NCI-H82 (cell line): ENCODE results near the gene CPNE2.
"Not testable (repeated sequence)": the region's sequence is repeated elsewhere in the genome, so short reads cannot be mapped to it uniquely, and the experiment has no call there.

ENCODE experiments used
- DNase-seq: peaks from one replicate; lab custom pipeline; 2025; lab: John Stamatoyannopoulos, UW

CPNE2 gene

DNA sequence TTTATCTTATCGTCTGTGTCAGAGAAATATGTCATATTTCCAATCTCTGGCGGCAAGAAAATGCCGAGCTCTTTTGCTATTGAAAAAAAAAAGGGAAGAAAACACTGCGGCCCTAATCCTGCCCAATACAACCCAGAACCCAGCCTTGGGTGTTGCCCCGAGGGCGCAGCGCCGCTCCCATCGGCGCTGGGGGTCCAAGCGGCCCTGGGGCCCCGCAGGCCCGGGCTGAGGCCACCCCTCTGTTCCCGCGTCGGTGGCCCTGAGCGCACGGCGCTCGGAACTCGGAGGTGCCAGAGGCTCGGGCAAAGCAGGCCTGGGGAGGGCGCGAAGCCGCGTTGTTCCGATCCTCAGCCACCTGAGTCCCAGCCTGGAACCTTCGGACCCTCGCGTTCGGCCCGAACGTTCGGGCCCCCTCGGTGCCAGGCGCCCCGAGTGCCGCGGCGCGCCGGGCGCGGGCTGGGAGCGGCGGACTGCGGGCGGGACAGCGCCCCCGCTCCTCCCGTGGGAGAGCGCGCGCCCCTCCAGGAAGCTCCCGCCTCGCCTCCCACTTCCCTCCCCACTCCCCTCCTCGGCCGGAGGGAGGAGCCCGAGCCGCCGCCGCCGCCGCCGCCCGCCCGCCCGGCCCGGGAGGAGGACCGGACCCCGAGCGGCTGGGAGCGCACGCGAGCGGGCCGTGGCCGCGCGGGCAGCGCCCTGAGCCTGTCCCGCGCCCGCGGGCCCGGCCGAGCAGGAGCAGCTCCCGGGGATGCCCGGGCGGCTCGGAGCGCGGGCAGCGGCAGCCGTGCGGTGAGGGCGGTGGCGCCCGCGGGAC, at the start of gene CPNE2:
Gene CPNE2 (plus strand): TSS at position 609 of the 811 bp plus-strand sequence. CDS start 18,160 bp downstream, outside the sequence.
- DNase-seq, result peak; percentile 71

DNA sequence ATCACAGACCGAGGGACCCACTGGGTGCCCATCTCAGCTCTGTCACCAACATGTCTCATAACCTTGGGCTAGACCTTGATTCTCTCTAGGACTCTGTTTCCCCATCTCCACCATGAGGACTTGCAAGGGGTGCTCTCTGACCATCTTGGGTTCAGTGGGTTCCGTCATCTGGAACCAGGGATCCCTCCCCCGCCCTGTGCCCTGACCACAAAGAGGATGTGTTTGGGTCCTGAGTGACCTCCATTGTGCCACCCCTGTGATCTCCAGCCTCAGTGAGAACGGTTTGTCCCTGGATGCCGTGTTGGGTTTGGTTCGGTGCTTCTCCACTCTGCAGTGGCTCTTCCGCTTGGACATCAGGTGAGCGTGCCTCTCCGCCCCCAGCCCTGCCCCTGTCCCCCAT, 49.1 kb upstream of the CPNE2 start:
- DNase-seq, result no peak

DNA sequence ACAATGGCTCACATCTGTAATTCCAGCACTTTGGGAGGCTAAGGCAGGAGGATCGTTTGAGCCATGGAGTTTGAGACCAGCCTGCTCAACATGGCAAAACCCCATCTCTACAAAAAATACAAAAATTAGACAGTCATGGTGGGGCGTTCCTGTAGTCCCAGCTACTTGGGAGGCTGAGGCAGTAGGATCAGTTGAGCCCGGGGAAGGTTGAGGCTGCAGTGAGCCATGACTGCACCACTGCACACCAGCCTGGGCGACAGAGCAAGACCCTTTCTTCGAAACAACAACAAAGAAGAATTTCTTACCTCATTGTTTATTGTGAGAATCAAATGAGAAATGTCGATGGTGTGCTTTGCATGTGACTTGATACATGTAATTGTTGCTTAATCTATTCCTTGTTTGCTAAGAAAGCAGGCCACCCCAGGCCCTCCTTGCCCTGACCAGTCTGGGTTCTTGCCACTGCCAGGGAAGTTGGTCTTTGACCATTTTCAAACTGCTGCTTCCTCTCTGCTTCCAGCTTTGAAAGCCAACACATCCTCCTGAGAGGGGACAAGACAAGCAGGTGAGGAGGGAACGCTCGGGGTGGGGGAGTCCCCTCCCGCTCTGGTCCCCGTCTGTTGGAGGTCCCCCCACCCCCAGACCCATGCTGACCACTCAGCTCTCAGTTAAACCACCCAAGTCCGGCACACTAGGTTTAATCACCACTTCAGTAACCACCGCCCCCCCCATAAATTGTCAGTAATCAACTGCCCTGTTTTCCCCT, 47.3 kb upstream of the CPNE2 start:
- no peak for DNase-seq

DNA sequence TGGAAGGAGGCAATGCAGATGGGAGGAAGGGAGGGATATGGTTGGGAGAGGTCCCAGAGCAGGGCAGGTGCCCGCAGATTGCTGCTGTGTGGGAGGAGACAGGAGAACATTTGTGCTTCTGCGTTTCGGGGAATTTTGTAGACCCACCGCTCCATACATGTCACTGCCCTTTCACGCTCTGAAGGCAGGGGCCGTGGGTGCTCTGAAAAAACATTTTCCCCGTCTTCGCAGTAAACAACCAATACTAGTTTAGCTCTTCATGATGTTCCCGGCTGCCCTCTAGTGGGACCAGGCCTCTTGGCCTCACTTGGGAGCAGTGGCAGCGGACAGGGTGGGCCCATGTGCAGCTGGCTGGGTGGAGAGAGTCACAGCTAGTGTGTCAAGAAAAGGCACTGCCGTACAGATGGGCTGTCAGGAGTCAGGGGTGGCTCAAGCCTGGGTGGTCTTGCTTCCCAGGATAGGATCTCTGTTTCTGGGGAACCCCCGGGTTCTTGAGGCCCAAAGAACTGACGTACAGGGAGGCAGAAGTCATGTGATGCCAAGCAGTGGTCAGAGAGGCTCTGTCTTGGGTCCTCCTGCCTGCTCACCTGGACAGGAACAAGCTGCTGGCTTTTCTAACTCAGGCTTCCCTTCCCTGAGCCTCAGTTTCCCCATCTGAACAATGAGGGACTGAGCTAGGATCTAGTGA, 46.5 kb upstream of the CPNE2 start:
- DNase-seq, result peak; percentile 73

DNA sequence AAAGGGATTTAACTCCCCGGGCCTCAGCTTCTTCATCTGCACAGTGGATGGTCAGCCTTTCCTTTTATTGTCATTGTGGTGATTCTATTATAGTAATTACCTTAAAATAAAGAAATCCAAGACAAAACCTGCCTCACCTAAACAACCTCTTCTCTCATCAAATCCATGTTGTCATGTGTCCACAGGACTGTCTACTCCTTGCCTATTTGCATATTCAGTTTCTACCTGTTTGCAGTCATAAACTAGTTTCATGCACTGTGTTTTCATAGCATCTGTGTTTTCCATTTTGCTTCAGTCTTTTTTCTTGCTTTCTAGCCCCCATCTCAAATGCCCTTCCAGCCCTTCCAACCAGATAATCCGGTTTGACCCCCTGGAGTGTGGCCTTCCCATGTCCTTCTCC, 44.3 kb upstream of the CPNE2 start:
- no peak for DNase-seq

DNA sequence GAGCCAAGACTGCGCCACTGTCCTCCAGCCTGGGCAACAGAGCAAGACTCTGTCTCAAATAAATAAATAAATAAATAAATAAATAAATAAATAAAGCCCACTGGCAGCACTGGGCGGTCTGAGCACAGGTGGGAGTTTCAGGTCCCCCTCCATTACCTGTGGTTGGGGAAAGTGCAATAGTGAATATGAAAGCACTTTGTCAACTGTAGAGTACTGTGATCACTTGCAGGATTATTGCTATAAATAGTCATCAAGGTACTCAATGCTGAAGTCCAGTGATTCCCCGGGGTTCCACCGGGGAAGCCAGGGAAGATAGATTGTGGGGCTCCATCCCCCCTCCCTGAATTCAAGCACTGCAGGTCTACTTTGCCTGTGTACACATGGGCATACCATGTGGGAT, 42.7 kb upstream of the CPNE2 start:
- DNase-seq, result no peak

DNA sequence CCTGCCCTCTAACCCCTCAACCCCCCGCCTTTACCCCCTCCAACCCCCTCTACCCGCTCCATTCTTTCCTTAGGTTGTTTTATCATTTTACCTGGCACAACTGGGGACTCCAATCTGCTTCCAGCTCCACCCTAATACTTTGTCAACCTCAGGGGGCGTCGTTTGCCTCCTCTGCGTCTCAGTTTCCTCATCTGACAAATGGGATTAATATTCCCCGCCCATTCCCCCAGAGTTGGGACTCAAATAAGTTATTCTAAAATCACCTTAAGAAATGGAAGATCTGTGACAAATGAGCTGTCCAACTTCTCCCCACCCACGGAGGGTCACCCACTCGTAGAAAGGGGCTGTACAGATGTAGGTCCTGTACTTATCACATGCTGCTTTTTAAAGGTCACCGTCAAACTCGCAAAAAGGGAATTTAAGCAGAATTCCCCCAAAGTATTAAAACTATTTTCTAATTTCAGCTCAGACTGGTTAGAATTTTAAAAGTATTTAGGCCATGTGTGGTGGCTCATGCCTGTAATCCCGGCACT, 40.6 kb upstream of the CPNE2 start:
- DNase-seq, result no peak

DNA sequence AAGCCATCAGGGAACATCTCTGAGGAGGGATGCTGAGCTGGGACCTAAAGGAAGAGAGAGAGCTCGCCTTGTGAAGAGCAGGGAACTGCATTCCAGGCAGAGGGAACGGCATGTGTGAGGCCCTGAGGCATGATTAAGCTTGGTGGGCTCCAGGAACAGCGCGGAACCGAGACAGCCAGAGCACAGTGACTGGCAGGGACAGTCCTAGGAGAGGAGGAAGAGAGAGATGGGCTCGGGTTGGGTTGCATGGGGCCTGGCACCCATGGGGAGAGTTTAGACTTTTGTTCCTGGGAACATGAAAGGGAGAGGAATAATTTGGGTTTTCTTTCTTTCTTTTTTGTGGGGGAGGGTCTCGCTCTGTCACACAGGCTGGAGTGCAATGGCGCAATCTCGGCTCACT, 39.2 kb upstream of the CPNE2 start:
- DNase-seq, result no peak

DNA sequence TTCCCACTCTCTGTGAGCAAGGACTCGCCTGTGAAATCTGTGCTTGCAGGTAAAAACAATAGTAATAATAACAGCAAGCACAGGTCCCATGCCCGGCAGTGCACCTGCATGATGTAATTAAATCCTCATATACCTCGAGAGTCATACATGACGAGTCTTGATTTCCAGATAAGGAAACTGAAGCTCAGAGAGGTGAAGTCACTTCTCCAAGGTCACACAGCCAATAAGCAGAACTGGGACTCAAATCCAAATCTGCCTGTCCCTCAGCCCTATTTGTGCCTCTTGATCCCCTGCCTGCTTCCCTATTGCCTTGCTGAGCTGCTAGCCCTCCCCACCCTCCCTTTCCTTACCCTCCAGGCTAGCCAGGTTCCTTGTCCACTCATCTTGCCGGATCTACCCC, 38.0 kb upstream of the CPNE2 start:
- DNase-seq, result no peak

DNA sequence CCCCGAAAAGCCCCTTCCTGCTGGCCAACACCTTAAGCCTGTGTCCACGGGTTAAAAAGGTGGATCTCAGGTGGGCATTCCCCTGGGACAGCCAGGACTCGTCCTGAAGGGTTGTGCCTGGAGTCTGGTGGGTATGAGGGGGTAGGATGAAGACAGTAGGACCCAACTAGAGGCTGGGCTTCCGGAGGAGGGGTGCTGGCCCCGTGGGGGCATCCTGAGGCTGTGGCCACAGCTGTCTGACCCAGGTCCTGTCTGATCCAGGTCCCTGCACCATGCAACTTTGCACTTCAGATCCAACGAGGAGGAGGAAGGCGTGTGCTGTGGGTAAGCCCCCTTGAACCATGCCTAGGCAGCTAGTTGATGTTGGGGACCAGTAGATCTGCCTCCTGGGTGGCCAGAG, 37.6 kb upstream of the CPNE2 start:
- no peak for DNase-seq

DNA sequence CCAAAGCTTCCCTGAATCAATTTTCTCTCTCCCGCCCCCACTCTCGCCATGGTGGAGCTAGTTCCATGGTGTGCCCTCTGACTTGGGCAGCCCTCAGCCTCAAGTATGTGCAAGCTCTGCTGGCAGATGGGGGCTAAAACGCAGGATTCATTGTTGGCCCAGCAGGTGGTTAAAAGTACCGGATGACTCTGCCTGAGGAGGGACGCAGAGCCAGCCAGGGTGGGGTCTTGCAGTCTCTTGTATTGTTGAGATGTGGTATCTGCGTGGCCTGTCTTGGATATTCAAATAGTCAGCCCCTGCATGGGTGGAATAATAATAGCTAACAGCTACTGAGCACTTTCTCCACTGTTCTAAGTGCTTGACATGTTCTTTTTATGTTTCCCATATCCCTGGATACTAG, 36.7 kb upstream of the CPNE2 start:
- DNase-seq, result no peak

DNA sequence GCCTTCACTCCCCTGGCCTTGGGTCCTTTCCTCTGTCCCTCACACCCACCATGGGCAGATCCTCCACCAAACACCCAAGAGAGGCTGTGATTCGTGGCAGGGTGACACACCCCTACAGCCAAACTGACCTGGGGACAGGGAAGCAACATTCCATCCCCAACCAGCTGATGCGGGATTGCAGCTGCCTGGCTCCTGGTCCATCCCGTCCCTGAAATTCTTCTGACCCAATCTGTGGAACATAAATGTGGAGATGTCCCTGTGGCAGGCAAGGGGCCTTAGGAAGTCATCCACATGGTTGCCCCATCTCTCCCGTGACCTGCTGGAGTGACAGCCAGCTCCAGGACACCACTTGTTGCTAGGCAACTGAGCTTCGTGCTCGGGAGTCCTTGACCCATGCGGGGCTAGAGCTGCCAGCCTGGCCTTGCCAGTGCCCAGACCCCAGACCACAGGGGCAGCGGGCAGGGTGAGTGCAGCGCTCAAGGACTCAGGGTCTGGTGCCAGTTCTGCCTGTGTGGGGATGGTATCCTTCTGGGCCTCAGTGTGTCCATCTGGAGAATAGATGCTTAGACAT, 34.0 kb upstream of the CPNE2 start:
- DNase-seq, result no peak

DNA sequence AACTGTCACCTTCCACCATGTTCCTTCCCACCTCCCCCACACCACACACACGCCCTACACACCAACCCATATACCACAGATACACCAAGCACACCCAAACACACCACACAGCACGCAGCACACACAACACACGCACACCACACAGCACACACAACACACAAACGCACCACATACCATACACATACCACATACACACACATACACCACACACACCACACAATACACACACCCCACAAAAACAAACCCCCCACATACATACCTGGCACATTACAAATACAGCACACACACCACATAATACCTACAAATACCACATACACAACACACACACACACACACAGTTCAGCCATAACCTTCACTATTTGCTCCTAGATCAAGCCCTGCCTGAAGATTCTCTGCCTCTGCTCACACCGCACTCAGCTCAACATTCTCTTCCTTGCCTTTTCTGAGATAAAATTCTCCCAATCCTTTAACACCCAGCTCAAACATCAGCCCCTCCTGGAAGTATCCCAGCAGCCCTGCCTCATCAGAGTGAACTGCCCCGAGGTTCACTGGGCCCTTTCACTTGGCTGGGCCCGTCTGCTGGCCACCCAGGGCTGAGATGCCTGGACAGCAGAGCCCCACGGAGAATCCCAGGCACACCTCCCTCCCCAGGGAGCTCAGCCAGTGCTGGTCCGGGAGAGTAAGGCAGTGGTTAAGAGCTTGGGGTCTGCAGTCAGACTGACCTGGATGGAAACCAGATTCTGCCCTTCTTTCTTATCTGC, 31.9 kb upstream of the CPNE2 start:
- DNase-seq, result no peak

DNA sequence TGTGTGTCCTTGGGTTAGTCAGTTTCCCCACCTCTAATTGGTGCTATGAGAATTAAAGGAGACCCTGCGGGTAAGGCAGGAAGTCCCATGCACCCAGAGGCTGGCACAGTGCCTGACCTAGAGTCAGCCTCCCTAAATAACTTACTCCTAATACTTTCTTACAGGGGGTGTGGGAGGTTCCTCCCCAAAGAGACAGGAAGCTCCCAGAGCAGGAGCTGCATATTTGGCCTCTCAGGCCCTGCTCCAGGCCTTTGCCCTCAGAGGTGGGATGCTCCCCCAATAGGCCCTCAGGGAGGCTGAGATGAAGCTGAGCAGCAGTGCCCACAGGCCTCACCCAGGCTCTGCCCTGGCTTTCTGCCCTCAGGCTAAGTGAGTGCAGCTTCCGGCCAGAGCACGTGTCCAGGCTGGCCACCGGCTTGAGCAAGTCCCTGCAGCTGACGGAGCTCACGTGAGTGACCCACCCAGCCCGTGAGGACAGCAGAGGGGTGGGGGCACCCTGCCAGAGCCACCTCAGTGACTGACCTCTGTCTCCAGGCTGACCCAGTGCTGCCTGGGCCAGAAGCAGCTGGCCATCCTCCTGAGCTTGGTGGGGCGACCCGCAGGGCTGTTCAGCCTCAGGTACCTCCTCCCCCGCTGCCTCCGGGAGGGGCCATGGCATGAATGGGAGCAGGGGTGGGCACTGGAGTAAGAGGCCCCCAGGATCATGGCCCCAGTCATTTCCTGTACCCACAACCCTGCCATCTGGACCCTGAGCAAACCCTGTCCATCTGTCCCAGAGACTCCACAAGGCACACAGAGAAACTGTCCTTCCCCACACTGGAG, 31.1 kb upstream of the CPNE2 start:
- DNase-seq, result peak; percentile 7

DNA sequence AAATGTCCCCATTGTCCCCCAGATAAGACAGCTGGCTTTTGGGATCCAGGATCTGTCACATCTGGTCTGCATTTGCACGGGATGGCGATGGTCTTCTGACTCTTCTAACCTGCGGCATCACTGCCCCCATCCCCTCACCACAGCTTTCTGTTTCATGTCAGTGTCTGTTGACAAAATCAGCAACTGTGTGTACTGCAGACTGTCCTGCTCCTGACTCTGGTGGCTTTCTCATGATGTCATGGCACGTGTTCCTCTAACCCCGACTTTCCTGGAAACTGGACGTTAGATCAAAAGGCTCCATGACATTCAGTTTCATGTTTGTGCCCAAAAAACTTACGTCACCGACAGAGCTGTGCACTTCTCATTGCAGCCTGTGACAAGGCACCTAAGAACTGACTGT, 30.1 kb upstream of the CPNE2 start:
- no peak for DNase-seq

DNA sequence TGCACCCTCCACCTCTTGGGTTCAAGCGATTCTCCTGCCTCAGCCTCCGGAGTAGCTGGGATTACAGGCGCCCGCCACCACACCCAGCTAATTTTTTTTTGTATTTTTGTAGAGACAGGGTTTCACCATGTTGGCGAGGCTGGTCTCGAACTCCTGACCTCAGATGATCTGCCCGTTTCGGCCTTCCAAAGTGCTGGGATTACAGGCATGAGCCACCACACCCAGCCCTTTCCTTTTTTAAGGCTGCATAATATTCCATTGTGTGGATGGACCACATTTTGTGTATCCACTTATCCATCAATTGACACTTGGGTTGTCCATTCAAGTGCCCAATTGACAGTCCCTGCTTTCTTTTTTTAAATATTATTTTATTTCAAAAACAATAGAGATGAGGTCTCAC, 29.2 kb upstream of the CPNE2 start:
- not testable (repeated sequence) for DNase-seq

DNA sequence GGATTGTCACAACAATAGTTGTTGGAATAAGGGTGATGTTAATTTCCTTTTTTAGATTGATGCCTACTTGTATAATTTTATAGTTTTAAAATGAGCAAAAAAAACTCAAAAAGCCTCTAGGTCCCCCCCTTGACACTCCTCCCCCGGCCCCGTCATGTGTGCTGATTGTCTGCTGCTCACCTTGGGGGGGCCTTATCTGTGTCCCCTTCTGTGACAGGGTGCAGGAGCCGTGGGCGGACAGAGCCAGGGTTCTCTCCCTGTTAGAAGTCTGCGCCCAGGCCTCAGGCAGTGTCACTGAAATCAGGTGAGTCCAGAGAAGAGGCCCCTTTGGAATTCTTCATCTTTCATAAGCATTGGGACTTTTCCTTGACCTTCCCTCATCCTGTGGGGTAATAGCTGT, 27.4 kb upstream of the CPNE2 start:
- no peak for DNase-seq

DNA sequence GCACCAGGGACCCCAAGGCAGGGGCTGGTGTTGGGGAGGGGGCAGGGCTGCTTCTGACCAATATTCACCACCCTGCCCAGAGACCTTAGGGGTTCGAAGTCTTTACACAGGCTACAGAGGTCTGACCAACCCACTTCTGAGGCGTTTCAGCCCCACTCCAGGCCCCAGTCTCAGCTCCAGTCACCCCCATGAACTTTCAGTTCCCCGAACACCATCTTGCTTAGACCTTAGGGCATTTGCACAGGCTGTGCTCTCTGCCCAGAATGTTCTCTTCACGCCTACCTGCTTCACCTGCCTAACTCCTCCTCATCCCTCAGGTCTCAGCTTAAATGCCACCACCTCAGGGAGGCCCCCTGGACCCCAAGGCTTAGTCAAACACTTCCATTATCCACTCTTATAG, 25.8 kb upstream of the CPNE2 start:
- no peak for DNase-seq

DNA sequence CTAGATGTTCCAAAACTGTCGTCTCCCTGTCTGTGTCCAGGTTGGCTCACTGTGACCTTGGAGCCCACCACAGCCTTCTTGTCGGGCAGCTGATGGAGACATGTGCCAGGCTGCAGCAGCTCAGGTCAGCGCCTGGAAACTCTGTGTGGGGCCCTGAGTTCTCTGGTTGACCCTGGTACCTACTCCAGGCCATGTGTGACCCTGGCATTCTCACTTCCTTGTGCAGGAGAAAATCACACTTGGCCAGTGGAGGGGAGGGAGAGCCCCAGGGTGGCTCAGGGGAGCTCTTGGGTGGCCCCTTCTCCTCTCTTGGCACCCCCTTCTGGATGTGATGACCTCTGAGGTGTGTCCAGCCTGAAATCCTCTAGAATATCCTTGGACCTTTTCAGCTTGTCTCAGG, 25.0 kb upstream of the CPNE2 start:
- no peak for DNase-seq

DNA sequence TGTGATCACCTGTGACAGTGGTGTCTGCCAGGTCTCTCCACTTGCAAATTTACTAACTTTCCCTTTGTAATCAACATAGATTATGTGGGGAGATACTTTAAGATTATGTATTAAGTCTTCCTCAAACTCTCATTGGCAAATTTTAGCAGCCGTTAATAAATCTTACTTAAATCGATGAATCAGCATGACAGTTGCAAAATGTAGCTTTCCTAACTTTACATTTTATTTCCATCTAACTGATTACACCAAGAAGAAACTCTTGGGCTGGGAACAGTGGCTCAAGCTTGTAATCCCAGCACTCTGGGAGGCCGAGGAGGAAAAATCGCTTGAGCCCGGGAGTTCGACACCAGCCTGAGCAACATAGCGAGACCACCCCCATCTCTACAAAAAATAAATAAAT, 23.3 kb upstream of the CPNE2 start:
- DNase-seq, result no peak
